GM19099 (cell line): ENCODE measurements around the gene EDRF1.

ENCODE experiments used
- POLR2A ChIP-seq: IDR thresholded peaks from 3 replicates; pipeline ENCODE4 v1.6.1; 2011; ENCODE audit warnings: low read depth; ENCODE audit not compliant: insufficient read length; ENCODE audit errors: extremely low read depth

EDRF1 gene

GRCh38 chr10:125719173-125720001 lies at the start of gene EDRF1:
EDRF1 (plus strand) TSS chr10:125719709; CDS start chr10:125719808, 99 bp downstream.
- peak; percentile 97 for TF ChIP-seq POLR2A

GRCh38 chr10:125672884-125673283 lies 46.6 kb upstream of the EDRF1 start:
- no peak for TF ChIP-seq POLR2A

GRCh38 chr10:125679436-125679835 lies 40.1 kb upstream of the EDRF1 start:
- no peak for TF ChIP-seq POLR2A

- no peak for TF ChIP-seq POLR2A
These were observed 36.4 kb upstream of the EDRF1 start, which contains the start of gene TEX36 for GRCh38 chr10:125683063-125683462. TEX36 (minus strand) TSS chr10:125683163; CDS start chr10:125682989, 174 bp downstream.

GRCh38 chr10:125683821-125684220 lies 35.7 kb upstream of the EDRF1 start:
- no peak for TF ChIP-seq POLR2A

GRCh38 chr10:125684581-125684980 lies 34.9 kb upstream of the EDRF1 start:
- no peak for TF ChIP-seq POLR2A

- no peak for TF ChIP-seq POLR2A
These were observed 31.9 kb upstream of the EDRF1 start for GRCh38 chr10:125687507-125688185.

GRCh38 chr10:125689955-125690569 lies 29.4 kb upstream of the EDRF1 start:
- TF ChIP-seq POLR2A: no peak

GRCh38 chr10:125691160-125691981 lies 28.1 kb upstream of the EDRF1 start:
- no peak for TF ChIP-seq POLR2A

GRCh38 chr10:125692196-125692595 lies 27.3 kb upstream of the EDRF1 start:
- no peak for TF ChIP-seq POLR2A

GRCh38 chr10:125692601-125693523 lies 26.6 kb upstream of the EDRF1 start:
- no peak for TF ChIP-seq POLR2A

GRCh38 chr10:125693524-125693847 lies 26.0 kb upstream of the EDRF1 start:
- no peak for TF ChIP-seq POLR2A

GRCh38 chr10:125694883-125695282 lies 24.6 kb upstream of the EDRF1 start:
- TF ChIP-seq POLR2A: no peak

GRCh38 chr10:125698481-125698998 lies 21.0 kb upstream of the EDRF1 start:
- no peak for TF ChIP-seq POLR2A

- no peak for TF ChIP-seq POLR2A
These were observed 19.9 kb upstream of the EDRF1 start for GRCh38 chr10:125699562-125700143.
